Lower leg skin (tissue), 4 donors: ENCODE results near the gene FCMR. TPM values are rescaled to one million over a fixed set of nuclear protein-coding genes. Genes with fewer than 3 reads are reported as not detected.
"Not testable (repeated sequence)": the region's sequence is repeated elsewhere in the genome, so short reads cannot be mapped to it uniquely, and the experiment has no call there.

Source experiments
- DNase-seq, 2 donors: peaks; one replicate each; pipeline ENCODE4 v3.0.0-alpha.2; 2019; ENCODE audit warnings: low spot score in 2 of 2
- H3K4me3 ChIP-seq: fragments of 200-600 bp; sonication (generic); 2 replicates; pipeline ENCODE4 v1.5.1; 2017; ENCODE audit warnings: mild to moderate bottlenecking, low read depth; ENCODE audit not compliant: poor library complexity, severe bottlenecking
- POLR2A ChIP-seq, 2 donors: fragments of 450-650 bp; IDR thresholded peaks; one replicate each; pipeline ENCODE4 v1.6.1; 2016 to 2017; ENCODE audit warnings: antibody characterized with exemption in 2 of 2, mild to moderate bottlenecking in 1 of 2, moderate library complexity in 1 of 2
- WGBS, 2 donors: methylation state at CpG; one replicate each; pipeline ENCODE4 v1.1.5; 2018; 5-methylcytosine and 5-hydroxymethylcytosine counted together
- intact Hi-C: fragments of 100-400 bp; cut with DNase I; formaldehyde crosslinking; loops from one replicate; pipeline ENCODE4 v1.15.0; 2023; ENCODE audit warnings: low total_unique reads
- total RNA-seq, 4 donors: library from RNA; depleted of rRNA; stranded (reverse); fragments of >200 nt; gene quantifications; one replicate each; pipeline ENCODE4 v1.1.0, GENCODE V29; 2016
- TF ChIP-seq, protein P1 (sequence below), 3 donors: fragments of 450-650 bp; IDR thresholded peaks; one replicate each; pipeline ENCODE4 v1.5.1; 2016; ENCODE audit warnings: antibody characterized with exemption in 3 of 3, mild to moderate bottlenecking in 3 of 3, moderate library complexity in 2 of 3

Gene FCMR
- total RNA-seq, 4 donors from 2014 or later, result 0.34 to 1.4 (median 1.3) TPM; not detected in 1

DNA sequence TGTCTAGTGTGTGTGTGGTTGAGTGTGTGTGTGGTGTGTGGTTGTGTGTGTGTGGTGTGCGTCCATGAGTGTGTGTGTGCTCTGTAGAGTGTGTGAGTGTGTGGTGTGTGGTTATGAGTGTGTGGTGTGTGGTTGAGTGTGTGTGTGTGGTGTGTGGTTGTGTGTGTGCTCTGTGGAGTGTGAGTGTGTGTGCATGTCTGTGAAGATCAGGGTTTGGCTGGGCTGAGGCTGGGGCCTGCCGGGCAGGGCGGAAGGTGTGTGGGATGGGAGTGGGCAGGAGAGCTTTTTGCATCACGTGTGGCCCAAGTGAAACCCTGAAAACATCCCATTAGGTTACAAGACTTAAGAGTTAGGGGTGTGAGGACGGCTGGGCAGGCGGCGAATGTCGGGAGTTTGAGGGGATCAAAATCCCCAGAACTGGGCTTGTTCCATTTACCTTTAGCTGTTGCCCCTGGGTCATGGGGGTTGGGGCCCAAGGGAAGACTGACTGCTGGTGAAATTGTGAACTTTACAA lies 2.9 kb upstream of the FCMR start:
- 71 to 74% methylated on average over 8 of the region's 8 CpGs for whole genome bisulfite sequencing, 2 donors
- no peak for DNase-seq
- TF ChIP-seq POLR2A (IDR thresholded peaks at IDR 0.05), result no peak
- TF ChIP-seq, protein P1, sequence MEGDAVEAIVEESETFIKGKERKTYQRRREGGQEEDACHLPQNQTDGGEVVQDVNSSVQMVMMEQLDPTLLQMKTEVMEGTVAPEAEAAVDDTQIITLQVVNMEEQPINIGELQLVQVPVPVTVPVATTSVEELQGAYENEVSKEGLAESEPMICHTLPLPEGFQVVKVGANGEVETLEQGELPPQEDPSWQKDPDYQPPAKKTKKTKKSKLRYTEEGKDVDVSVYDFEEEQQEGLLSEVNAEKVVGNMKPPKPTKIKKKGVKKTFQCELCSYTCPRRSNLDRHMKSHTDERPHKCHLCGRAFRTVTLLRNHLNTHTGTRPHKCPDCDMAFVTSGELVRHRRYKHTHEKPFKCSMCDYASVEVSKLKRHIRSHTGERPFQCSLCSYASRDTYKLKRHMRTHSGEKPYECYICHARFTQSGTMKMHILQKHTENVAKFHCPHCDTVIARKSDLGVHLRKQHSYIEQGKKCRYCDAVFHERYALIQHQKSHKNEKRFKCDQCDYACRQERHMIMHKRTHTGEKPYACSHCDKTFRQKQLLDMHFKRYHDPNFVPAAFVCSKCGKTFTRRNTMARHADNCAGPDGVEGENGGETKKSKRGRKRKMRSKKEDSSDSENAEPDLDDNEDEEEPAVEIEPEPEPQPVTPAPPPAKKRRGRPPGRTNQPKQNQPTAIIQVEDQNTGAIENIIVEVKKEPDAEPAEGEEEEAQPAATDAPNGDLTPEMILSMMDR (IDR thresholded peaks at IDR 0.05), result no peak
- intact Hi-C loops, result no loop called here
- no peak overlapping the region for H3K4me3 ChIP-seq

DNA sequence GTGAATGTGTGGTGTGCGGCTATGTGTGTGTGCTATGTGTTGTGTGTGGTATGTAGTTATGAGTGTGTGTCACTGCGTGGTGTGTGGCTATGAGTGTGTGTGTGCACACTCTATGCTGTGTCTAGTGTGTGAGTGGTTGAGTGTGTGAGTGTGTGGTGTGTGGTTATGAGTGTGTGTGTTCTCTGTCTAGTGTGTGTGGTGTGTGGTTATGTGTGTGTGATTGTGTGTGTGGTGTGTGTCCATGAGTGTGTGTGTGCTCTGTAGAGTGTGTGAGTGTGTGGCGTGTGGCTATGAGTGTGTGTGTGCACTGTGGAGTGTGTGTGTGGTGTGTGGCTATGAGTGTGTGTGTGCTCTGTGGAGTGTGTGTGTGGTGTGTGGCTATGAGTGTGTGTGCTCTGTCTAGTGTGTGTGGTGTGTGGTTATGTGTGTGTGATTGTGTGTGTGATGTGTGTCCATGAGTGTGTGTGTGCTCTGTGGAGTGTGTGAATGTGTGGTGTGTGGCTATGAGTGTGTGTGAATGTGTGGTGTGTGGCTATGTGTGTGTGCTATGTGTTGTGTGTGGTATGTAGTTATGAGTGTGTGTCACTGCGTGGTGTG lies 2.3 kb upstream of the FCMR start:
- DNase-seq, H3K4me3 ChIP-seq, intact Hi-C loops: not testable (repeated sequence)
- 83 to 84% methylated on average over 4 of the region's 4 CpGs for WGBS, 2 donors

DNA sequence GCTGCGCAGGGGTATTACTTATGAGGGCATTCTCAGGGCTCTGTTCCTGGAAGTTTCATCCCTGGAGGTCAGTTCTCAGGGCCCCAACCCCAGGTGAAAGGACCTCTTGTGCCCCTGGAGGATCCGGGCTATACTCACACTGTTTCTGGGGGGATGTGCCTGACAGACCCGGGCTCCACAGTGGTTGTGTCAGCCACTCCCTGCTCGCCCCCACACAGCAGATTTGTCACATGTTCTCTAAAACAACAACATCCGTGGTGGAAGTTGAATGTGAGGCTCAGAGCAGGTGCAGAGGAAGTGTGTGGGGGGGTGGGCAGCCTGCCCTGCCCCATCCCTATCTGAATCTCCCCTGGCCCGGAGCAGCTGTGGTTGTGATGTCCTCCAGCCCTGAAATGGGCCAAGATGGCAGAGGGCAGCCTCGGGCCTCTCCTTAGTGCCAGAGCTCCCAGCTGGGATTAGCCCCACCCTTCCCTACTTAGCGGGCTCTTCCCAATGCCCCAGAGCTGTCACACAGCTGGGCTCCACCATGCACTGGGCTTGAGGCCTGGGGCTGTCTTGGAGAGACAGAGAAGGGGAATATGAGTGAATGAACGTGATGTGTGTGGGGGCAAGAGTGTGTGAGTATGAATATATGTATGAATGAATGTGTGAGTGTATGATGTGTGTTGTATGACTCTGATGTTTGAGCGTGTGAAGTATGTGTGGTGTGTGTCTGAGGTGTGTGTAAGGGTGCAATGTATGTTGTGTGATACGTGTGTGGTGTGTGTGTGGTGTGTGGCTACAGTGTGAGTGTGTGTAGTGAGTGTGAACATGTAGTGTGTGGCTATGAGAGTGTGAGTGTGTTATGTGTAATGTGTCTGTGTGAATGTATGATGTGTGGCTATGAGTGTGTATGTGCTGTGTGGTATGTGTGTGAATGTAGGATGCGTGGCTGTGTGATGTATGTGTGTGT lies 1.5 kb upstream of the FCMR start:
- TF ChIP-seq, protein P1 (IDR thresholded peaks at IDR 0.05), result no peak
- no peak for TF ChIP-seq POLR2A (IDR thresholded peaks at IDR 0.05)
- DNase-seq, result no peak
- WGBS, 2 donors, result 51 to 58% methylated on average over 12 of the region's 12 CpGs
- H3K4me3 ChIP-seq, result no peak overlapping the region
- intact Hi-C loops, result no loop called here

DNA sequence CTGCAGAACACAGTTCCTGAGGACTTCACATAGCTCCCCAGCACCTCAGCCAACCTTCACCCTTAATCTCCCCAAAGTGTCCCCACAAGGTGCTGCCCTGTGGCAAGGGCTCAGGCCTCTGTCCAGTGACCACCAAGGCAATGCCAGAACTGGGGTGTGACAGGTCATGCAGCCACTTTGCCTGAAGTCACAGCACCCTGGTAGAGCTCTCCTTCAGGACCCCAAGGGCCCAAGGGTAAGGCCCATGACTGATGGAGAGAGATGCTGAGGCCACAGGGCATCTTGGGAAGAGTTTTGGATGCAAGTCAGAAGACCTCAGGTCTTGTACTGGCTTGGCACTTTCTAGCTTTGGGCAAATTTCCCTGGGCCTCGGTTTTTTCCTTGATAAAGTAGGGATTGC lies 783 bp upstream of the FCMR start:
- WGBS, 2 donors, result 65 to 69% methylated on average over 1 of the region's 1 CpG
- DNase-seq, result no peak
- no peak overlapping the region for H3K4me3 ChIP-seq
- TF ChIP-seq, protein P1 (IDR thresholded peaks at IDR 0.05), result no peak
- TF ChIP-seq POLR2A (IDR thresholded peaks at IDR 0.05), result no peak
- intact Hi-C loops, result no loop called here

DNA sequence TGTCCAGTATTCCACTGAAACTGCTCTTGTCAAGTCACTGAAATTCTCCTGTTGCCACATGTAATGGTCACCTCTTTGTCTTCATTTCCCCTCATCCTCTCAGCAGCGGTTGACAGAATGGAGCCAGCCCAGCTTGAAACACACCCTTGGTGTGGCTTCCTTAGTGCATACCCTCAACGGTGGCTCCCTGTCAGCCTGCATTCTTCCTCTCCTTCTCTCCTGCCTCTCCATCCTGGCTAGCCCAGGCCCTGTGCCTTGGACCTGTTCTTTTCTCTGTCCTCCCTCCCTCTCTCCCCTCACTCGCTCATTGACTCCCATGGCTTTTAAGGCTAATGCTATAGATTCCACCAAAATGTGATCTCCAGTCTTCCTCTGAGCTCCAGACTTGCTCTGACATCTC lies 3.7 kb downstream of the FCMR start:
- intact Hi-C loops, result loop anchor here (10.0 kb wide), 3 partner anchors 193 to 433 kb away; no protein-coding TSS in a partner anchor
- H3K4me3 ChIP-seq, result no peak overlapping the region
- DNase-seq, result no peak
- WGBS, 2 donors, result 74 to 77% methylated on average over 3 of the region's 3 CpGs
- no peak for TF ChIP-seq POLR2A (IDR thresholded peaks at IDR 0.05)
- TF ChIP-seq, protein P1 (IDR thresholded peaks at IDR 0.05), result no peak
